NCI-H1105 treated with DMSO at 0.1 percent for 48 hours (cell line): Measurements from ENCODE around the gene SPTLC1.
"Not testable (repeated sequence)": the region's sequence is repeated elsewhere in the genome, so short reads cannot be mapped to it uniquely, and the experiment has no call there.

Experiments used
- DNase-seq: peaks from one replicate; lab custom pipeline; 2025; lab: John Stamatoyannopoulos, UW

SPTLC1 gene, protein sequence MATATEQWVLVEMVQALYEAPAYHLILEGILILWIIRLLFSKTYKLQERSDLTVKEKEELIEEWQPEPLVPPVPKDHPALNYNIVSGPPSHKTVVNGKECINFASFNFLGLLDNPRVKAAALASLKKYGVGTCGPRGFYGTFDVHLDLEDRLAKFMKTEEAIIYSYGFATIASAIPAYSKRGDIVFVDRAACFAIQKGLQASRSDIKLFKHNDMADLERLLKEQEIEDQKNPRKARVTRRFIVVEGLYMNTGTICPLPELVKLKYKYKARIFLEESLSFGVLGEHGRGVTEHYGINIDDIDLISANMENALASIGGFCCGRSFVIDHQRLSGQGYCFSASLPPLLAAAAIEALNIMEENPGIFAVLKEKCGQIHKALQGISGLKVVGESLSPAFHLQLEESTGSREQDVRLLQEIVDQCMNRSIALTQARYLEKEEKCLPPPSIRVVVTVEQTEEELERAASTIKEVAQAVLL

GRCh38 chr9:92115071-92115858 lies at the start of gene SPTLC1:
Gene SPTLC1 (minus strand): TSS chr9:92115413. CDS start chr9:92115370, 43 bp downstream.
- peak; percentile 86 for DNase-seq

DNA sequence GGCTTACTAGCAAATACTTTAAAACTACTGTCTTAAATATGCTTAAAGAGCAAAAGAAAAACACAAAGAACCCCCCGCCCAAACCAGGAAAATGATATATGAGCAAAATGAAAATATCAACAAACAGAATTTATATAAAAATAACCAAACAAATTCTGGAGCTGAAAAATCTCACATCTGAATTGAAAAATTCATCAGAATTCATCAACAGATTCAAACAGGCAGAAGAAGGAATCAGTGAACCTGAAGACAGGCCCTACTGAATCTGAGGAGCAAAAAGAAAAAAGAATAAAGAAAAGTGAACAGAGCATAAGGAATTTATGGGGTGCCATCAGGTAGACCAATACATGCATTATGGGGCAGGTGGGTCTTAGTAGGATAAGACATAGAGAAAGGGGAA lies 49.8 kb upstream of the SPTLC1 start:
- DNase-seq: no peak

GRCh38 chr9:92164490-92164889 lies 49.3 kb upstream of the SPTLC1 start:
- DNase-seq: no peak

DNA sequence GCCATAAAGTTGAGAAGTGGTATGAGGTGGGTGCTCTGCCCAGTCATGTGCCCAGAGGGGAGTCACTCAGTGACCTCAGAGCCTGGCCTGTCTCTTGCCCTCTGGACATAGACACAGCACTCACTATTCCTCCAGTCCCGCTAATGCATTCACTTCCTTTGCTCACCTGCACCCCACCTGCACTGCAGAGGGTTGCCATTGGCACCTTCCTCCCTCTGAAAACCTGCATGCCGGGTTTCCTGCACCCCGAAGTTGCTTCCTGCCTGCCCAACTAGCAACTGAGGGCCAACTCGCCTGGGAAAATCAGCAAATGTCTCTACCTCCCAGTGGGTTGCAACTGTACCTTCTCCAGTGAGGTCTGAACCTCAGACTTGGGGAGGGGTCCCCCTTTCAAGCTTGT lies 48.1 kb upstream of the SPTLC1 start:
- DNase-seq: no peak

DNA sequence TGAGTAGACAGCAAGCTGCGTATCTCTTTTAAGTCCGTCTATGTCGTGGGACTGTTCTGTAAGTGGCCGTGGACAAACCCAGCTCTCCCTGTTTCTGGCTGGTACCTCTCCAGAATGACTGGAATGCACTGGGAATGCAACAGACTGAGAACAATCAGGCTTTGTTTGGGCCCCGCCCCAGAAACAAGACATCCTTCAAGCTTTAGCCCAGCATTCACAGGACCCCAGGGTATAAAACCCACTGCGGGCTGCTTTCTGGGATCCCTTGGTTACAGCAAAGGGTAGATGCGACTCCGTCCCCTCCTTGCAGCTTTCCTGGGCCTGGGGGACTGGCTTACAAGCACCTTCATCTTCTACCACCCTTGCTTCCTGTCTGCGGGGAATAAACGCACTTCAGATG lies 45.6 kb upstream of the SPTLC1 start:
- DNase-seq: no peak

DNA sequence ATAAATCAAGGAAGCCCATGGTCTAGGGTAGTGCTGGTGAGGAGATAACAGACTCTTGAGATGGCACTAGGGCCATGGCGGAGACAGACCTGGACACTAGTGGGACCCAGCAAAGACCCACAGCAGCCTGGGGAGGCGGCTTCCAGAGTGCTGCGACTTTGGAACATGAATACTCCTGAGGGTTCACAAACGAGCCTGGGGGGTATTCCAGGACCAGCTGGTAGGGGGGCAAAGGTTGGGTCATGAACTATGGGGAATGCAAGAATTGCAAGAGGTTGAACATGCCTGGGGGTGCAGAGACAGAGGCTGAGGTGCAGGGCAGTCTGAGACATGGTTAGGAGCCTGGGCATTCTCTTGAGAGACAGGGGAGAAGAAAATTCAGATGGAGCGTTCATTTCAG lies 43.8 kb upstream of the SPTLC1 start:
- no peak for DNase-seq

DNA sequence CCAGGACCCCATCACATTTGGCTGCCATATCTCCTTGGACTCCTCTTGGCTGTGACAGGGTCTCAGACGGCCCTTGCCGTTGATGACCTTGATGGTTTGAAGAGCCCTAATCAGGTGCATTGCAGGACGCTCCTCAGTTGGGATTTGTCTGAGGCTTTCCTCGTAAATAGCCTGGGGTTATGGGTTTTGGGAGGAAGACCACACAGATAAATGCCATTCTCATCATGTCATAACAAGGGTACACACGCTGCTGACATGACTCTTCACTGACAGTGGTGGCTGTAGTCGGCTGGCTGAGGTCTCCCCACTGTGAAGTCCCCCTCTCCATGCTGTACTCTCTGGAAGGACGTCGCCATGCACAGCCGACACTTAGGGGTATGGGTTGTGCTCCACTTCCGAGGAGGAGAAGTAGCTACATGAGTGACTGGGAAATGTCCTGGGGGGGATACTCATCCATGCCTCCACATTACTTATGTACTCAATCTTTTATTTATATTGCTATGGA lies 42.9 kb upstream of the SPTLC1 start:
- no peak for DNase-seq

GRCh38 chr9:92155736-92156135 lies 40.5 kb upstream of the SPTLC1 start:
- DNase-seq: not testable (repeated sequence)

- no peak for DNase-seq
These were observed 40.0 kb upstream of the SPTLC1 start for GRCh38 chr9:92155221-92155620.

- DNase-seq: not testable (repeated sequence)
These were observed 38.5 kb upstream of the SPTLC1 start for GRCh38 chr9:92153466-92154415.

- DNase-seq: peak; percentile 50
These were observed 36.6 kb upstream of the SPTLC1 start for GRCh38 chr9:92151691-92152393.

- DNase-seq: not testable (repeated sequence)
These were observed 35.6 kb upstream of the SPTLC1 start for GRCh38 chr9:92150501-92151470.

- DNase-seq: no peak
These were observed 32.6 kb upstream of the SPTLC1 start for GRCh38 chr9:92147852-92148180.

- DNase-seq: peak; percentile 53
These were observed 32.0 kb upstream of the SPTLC1 start for GRCh38 chr9:92147030-92147851.

- no peak for DNase-seq
These were observed 31.4 kb upstream of the SPTLC1 start for GRCh38 chr9:92146610-92147009.

DNA sequence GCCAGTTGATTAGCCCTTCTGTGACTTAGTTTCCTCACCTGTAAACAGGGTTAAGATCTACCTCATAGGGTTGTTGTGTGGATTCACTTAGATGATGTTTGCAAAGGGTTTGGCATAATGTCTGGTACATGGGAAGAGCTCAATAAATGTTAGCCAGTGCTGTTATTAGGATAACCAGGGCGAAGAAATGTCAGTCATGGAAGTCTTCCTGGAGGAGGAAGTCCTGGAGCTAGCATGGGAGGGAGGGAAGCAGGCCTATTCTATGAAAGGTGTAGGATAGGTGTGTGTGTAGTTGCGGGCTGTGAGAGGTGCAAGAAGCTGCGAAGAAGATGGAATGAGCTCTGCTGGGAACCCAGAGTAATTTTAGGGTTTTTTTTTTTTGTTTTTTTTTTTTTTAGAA lies 30.6 kb upstream of the SPTLC1 start:
- not testable (repeated sequence) for DNase-seq

- no peak for DNase-seq
These were observed 27.1 kb upstream of the SPTLC1 start for GRCh38 chr9:92142329-92142728.

DNA sequence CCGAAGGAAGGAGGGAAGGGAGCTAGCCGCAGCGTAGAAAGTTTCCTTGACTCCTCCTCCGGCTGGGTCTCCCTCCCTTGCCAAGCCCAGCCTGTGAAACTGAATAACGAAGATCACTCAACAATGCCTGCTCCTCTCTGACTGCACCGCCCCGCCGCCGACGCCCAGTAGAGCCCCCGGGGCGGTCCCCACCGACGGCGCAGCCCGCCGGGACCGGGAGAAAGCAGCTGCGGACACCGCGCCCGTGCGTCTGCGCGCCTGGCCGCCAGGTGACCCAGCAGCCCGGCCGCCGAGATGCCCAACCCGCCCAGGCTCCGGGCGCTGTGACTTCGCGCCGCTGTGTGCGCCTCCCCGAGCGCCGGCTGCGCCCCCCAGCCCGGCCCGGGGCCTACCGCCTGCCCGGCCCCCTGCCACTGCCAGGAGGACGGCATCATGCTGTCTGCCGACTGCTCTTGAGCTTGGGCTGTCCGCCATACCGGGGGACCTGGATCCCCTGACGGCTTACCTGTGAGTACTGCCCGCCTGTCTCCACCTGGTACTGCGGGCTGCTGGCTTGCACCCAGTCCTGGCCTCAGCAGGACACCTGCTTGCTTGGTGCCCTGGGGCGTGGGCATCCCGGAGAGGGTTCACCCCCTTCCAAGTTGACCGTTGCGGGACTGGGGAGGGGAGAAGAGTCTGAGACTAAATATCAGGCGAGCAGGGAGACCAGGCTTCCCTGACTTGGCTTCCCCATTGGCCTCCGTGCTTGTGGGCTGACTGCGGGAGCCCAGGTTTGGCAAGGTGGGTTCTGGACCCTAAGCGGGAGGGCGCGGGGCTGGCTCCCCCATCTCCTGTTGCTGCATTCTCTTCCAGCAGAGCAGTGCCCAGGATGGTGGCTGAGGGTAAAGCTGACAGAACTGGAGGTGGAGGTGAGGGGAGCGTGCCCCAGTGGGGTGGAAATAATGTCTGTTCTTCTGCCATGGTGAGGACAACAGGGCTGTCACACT lies 26.2 kb upstream of the SPTLC1 start:
- DNase-seq: peak; percentile 2
